WERI-Rb-1 (cell line): ENCODE results near the gene DNAH3.

Experiments
- DNase-seq: peaks from one replicate; pipeline ENCODE4 v3.0.0-alpha.2; 2020
- H3K27ac ChIP-seq: fragments of 250-450 bp; sonication (Bioruptor Pico); 2 replicates; pipeline ENCODE4 v1.5.1; 2020; ENCODE audit warnings: mild to moderate bottlenecking, moderate library complexity
- H3K27me3 ChIP-seq: fragments of 250-450 bp; sonication (Bioruptor Pico); 2 replicates; pipeline ENCODE4 v1.5.1; 2021; ENCODE audit warnings: mild to moderate bottlenecking, low read depth, moderate library complexity; ENCODE audit not compliant: insufficient read depth, severe bottlenecking
- H3K36me3 ChIP-seq: fragments of 250-450 bp; sonication (Bioruptor Pico); 2 replicates; pipeline ENCODE4 v1.5.1; 2020; ENCODE audit warnings: mild to moderate bottlenecking, moderate library complexity
- H3K4me3 ChIP-seq: 2 replicates; pipeline ENCODE4 v1.5.1; 2011; ENCODE audit warnings: low read depth, mild to moderate bottlenecking, control low read depth, low read length
- H3K9me3 ChIP-seq: fragments of 250-450 bp; sonication (Bioruptor Pico); 2 replicates; pipeline ENCODE4 v1.5.1; 2021; ENCODE audit warnings: mild to moderate bottlenecking, moderate library complexity; ENCODE audit not compliant: severe bottlenecking
- CTCF ChIP-seq: IDR thresholded peaks from 2 replicates; pipeline ENCODE4 v1.5.1; 2011; ENCODE audit warnings: low read depth, mild to moderate bottlenecking, control low read depth, inconsistent platforms, low read length

DNAH3 gene

GRCh38 chr16:21145738-21146137 lies 4.9 kb downstream of the DNAH3 start:
- Histone ChIP-seq H3K27ac (no peak overlapping the region), H3K27me3 (no peaks in the 10 kb centered on the region), H3K4me3 (no peak overlapping the region), H3K36me3 (no peaks in the 10 kb centered on the region), H3K9me3 (no peaks in the 10 kb centered on the region)
- TF ChIP-seq CTCF, result no peak
- DNase-seq, result no peak

GRCh38 chr16:21134053-21134452 lies 16.6 kb downstream of the DNAH3 start:
- no peak overlapping the region for H3K4me3 ChIP-seq
- H3K27ac ChIP-seq, result no peak overlapping the region
- TF ChIP-seq CTCF, result no peak
- H3K36me3 ChIP-seq, result no peaks in the 10 kb centered on the region
- no peak for DNase-seq
- no peaks in the 10 kb centered on the region for H3K9me3 ChIP-seq
- H3K27me3 ChIP-seq, result no peaks in the 10 kb centered on the region

- DNase-seq, result no peak
- Histone ChIP-seq H3K4me3 (no peak overlapping the region), H3K27ac (no peak overlapping the region), H3K36me3 (no peaks in the 10 kb centered on the region), H3K27me3 (no peaks in the 10 kb centered on the region), H3K9me3 (no peaks in the 10 kb centered on the region)
- TF ChIP-seq CTCF, result no peak
Measured at GRCh38 chr16:21130811-21131210, 19.8 kb downstream of the DNAH3 start.

GRCh38 chr16:21128991-21129390 lies 21.7 kb downstream of the DNAH3 start:
- no peak overlapping the region for H3K4me3 ChIP-seq
- no peaks in the 10 kb centered on the region for H3K36me3 ChIP-seq
- H3K27ac ChIP-seq, result no peak overlapping the region
- H3K9me3 ChIP-seq, result no peaks in the 10 kb centered on the region
- no peaks in the 10 kb centered on the region for H3K27me3 ChIP-seq
- no peak for TF ChIP-seq CTCF
- no peak for DNase-seq

- Histone ChIP-seq H3K4me3 (no peak overlapping the region), H3K36me3 (no peaks in the 10 kb centered on the region), H3K27me3 (no peaks in the 10 kb centered on the region), H3K9me3 (no peaks in the 10 kb centered on the region), H3K27ac (no peak overlapping the region)
- DNase-seq, result peak; percentile 34
- no peak for TF ChIP-seq CTCF
Measured at GRCh38 chr16:21126518-21126917, 24.1 kb downstream of the DNAH3 start.

- no peak overlapping the region for H3K27ac ChIP-seq
Measured at GRCh38 chr16:21125191-21125590, 25.5 kb downstream of the DNAH3 start.

More at GRCh38 chr16:21125191-21125590, 25.5 kb downstream of the DNAH3 start:
- no peak for DNase-seq
- H3K27me3 ChIP-seq, result no peaks in the 10 kb centered on the region
- TF ChIP-seq CTCF, result no peak
- no peak overlapping the region for H3K4me3 ChIP-seq
- H3K36me3 ChIP-seq, result no peaks in the 10 kb centered on the region
- no peaks in the 10 kb centered on the region for H3K9me3 ChIP-seq
